ENCODE data around the gene RHOBTB1.

DNA sequence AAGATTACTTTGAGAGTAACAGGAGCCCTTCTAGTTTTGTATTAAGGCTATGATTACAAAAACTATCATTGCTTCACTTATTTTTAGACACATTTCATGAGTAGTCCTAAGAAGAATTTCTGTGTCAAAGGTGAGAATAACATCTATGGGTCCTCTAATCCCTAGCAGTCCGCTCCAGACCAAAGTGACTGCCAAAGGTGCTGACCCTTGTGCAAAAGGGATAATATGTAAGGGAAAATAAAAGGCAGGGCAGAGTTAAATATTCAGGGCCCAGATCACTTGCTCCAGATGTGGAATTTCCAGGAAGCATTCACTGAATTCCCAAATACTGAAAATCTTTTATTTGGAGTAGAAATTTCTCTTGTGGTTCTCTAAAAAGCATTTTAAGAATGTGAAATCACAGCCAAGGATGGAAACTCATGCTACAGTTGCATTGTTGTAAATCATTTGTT lies 29.3 kb downstream of the RHOBTB1 start:
- TF ChIP-seq, protein P1, sequence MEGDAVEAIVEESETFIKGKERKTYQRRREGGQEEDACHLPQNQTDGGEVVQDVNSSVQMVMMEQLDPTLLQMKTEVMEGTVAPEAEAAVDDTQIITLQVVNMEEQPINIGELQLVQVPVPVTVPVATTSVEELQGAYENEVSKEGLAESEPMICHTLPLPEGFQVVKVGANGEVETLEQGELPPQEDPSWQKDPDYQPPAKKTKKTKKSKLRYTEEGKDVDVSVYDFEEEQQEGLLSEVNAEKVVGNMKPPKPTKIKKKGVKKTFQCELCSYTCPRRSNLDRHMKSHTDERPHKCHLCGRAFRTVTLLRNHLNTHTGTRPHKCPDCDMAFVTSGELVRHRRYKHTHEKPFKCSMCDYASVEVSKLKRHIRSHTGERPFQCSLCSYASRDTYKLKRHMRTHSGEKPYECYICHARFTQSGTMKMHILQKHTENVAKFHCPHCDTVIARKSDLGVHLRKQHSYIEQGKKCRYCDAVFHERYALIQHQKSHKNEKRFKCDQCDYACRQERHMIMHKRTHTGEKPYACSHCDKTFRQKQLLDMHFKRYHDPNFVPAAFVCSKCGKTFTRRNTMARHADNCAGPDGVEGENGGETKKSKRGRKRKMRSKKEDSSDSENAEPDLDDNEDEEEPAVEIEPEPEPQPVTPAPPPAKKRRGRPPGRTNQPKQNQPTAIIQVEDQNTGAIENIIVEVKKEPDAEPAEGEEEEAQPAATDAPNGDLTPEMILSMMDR (IDR thresholded peaks at IDR 0.05): no peak
- no peak for TF ChIP-seq ZFX (IDR thresholded peaks at IDR 0.05; ENCODE audit: borderline replicate concordance)

Measured in 22Rv1 (cell line).